ENCODE results near the gene TSSC4. TPM values are rescaled to one million over a fixed set of nuclear protein-coding genes. Genes with fewer than 3 reads are reported as not detected.

The TSSC4 gene
- total RNA-seq, 1 donor: 31.5 TPM

DNA sequence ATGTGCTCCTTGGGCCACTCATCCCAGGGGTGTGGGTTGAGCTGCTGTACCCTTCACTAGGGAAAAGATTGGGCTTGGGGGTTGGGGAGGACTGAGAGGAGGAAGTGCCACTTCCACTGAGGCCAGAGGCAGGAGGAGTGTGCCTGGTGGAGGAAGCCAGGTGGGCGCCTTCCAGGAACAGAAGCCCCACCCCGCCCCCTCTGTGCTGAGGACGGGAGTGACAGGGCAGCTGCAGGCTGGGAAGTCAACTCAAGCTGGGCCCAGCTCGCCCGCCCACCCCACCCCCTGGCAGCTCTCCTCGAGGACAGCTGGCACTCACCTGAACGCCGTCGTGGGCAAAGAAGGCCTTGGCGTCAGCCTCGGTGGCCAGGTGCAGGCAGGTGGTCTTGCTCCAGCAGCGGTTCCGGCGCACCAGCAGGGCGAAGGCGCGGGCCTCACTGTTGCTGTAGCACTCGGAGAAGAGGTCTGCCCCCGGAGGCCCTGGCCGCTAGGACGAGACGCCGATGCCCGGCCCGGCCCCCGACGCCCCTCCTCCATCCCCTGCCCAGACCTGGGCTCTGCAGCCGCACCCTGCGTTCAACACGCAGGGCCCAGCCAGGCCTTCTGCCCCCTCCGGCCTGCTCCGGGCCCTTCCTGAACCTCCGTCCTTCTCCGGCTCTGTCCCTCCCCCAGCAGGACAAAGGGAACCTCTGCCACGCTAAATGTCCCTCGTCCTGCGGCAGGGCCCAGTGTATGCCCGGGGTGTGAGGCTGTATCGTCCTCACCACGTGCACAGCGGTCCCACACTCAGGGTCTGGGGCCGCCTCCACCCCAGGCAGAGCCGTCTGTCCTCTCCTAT, 13.4 kb downstream of the TSSC4 start:
- TF ChIP-seq, protein P1, sequence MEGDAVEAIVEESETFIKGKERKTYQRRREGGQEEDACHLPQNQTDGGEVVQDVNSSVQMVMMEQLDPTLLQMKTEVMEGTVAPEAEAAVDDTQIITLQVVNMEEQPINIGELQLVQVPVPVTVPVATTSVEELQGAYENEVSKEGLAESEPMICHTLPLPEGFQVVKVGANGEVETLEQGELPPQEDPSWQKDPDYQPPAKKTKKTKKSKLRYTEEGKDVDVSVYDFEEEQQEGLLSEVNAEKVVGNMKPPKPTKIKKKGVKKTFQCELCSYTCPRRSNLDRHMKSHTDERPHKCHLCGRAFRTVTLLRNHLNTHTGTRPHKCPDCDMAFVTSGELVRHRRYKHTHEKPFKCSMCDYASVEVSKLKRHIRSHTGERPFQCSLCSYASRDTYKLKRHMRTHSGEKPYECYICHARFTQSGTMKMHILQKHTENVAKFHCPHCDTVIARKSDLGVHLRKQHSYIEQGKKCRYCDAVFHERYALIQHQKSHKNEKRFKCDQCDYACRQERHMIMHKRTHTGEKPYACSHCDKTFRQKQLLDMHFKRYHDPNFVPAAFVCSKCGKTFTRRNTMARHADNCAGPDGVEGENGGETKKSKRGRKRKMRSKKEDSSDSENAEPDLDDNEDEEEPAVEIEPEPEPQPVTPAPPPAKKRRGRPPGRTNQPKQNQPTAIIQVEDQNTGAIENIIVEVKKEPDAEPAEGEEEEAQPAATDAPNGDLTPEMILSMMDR (IDR thresholded peaks at IDR 0.05; ENCODE audit: insufficient read depth, low read length): no peak
- no peak for DNase-seq (ENCODE audit: low read depth)

DNA sequence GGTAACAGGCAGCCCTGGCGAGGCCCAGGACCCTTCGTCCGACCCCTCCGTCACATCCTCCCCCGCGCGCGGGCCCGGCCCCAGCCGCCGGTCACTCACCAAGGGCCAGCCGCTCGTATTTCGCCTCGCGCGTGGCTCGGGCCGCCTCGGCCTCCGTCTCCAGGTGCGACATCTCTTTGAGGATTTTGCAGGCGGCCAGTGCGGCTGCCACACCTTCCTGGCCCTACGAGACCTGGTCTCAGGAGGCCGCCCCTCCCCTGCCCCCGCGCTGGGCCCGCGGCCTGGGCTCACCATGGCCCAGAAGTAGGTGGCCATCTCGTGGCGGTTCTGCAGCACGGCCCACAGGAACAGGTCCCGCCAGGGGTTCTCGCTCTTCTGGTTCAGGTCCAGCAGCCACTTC, 14.1 kb downstream of the TSSC4 start:
- no peak overlapping the region for H3K4me3 ChIP-seq (ENCODE audit: low read depth, low read length)
- TF ChIP-seq, protein P1 (IDR thresholded peaks at IDR 0.05; ENCODE audit: insufficient read depth, low read length): no peak
- DNase-seq (ENCODE audit: low read depth): no peak

More for the DNA sequence above, 13.4 kb downstream of the TSSC4 start:
- H3K4me3 ChIP-seq (ENCODE audit: low read depth, low read length): no peak overlapping the region

DNA sequence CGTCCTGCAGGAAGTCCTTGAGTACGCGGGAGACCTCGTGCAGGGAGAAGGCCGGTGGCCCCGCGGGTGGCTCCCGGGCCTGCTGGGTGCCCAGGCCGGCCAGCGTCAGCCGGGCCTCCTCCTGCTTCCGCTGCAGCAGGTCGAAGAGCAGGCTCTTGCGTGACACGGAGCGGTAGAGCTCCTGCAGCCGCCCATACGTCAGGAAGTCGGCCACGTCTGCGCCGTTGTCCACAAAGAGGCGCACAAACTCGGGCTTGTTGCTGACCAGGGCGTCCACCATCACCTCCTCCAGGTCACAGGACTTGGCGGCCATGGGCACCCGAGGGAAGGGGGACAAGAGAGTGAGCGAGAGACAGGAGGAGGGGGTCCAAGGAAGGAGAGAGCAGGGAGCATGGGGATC, 14.6 kb downstream of the TSSC4 start:
- H3K4me3 ChIP-seq (ENCODE audit: low read depth, low read length): no peak overlapping the region
- DNase-seq (ENCODE audit: low read depth): no peak
- TF ChIP-seq, protein P1 (IDR thresholded peaks at IDR 0.05; ENCODE audit: insufficient read depth, low read length): no peak

DNA sequence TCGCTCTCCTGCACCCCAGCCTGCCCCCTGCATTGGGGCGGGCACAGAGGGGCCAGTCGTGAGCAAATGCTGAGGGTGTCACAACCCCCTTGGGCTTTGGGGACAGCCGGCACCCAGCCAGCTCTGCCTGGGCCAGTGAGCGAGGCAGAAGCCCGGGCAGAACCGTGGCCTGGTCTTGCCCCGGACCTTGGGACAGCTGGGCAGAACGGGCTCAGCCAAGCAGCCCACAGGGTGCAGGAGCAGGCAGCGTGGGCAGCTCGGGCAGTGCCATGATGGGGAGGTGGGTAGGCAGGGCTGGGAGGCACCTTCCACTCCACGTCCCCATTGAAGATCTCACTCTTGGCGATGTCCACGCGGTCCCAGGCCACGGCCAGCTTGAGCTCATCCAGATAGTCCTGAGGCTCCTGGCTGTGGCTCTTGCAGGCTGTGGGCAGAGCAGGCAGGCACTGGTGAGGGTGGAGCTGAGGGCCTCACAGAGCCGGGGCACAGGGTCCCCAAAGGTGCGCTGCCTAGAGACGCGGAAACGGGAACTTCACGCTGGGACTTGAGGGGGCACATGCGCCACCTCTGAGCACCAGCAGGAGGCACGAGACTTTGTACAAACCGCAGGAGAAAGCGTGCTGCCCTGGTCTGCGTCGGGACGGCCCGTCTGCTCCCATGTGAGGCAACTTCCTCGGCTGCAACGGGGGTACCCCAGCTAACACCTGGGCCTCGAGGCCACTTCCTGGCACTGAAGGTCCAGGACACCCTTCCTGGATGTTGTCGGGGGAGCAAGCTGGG, 15.2 kb downstream of the TSSC4 start:
- TF ChIP-seq, protein P1 (IDR thresholded peaks at IDR 0.05; ENCODE audit: insufficient read depth, low read length): no peak
- no peak for DNase-seq (ENCODE audit: low read depth)
- no peak overlapping the region for H3K4me3 ChIP-seq (ENCODE audit: low read depth, low read length)

DNA sequence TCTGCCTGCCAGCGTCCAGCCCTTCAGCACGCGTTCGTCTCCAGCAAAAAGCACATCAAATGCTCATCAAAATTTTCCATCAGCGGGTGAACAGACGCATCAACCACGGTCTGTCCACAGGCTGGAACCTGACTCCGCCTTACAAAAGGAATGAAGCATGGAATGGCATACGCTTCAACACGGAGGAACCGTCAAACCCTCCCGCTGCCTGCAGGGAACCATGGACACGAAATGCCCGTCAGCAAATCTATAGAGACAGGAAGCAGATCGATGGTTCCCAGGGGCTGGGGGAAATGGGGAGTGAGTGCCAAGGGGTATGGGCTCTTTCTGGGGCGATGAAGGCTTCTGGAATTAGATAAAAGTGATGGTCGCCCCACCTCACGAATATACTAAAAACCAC, 16.2 kb downstream of the TSSC4 start:
- TF ChIP-seq, protein P1 (IDR thresholded peaks at IDR 0.05; ENCODE audit: insufficient read depth, low read length): no peak
- H3K4me3 ChIP-seq (ENCODE audit: low read depth, low read length): no peak overlapping the region
- no peak for DNase-seq (ENCODE audit: low read depth)

DNA sequence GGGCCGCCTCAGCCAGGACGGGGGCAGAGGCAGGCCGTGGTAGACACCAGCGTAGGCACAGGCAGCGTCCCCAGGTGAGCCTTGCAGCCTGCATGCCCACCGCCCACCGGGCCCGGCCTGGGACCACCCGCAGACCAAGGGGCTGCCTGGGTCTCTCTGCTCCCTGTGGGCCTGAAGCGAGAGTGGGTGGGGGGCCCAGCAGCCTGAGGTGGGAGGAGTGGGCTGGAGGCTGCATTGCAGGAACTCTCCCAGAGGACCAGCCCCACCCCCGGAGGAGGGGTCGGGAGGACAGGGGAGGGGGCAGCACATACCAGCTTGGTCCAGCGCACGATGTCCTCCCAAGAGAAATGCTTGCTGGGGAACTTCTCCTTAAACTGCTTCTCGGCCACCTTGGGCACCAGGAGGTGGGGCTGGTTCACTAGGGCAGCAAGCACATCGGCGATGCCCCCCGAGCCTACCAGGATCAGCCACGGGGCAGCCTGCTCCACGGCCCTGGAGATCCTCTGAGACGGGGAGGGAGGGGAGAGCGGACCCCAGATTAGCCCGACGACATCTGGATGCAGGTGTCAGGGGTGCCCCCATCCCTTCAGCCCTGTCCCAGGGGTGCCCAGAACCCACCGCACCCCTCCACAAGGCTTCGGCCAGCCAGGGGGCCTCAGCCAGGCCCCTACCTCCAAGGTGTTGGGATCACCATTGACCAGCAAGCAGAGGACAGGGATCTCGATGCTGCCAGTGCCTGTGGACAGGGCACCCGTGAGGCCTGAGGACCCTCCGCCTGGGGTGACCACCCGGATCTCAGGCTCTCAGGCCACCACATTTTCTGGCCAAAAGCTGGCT, 17.5 kb downstream of the TSSC4 start:
- DNase-seq (ENCODE audit: low read depth): no peak
- H3K4me3 ChIP-seq (ENCODE audit: low read depth, low read length): no peak overlapping the region
- TF ChIP-seq, protein P1 (IDR thresholded peaks at IDR 0.05; ENCODE audit: insufficient read depth, low read length): no peak
